ENCODE results near the gene LZTS2.
A peak's percentile ranks its signal among the peaks of the same experiment; 100 is the strongest.

Gene LZTS2

GRCh38 chr10:101055411-101055810 is 55.8 kb downstream of the LZTS2 start:
- Mint-ChIP-seq H3K27ac (no peak overlapping the region), H3K36me3 (peaks cover 21% of the 10 kb centered on the region)

DNA sequence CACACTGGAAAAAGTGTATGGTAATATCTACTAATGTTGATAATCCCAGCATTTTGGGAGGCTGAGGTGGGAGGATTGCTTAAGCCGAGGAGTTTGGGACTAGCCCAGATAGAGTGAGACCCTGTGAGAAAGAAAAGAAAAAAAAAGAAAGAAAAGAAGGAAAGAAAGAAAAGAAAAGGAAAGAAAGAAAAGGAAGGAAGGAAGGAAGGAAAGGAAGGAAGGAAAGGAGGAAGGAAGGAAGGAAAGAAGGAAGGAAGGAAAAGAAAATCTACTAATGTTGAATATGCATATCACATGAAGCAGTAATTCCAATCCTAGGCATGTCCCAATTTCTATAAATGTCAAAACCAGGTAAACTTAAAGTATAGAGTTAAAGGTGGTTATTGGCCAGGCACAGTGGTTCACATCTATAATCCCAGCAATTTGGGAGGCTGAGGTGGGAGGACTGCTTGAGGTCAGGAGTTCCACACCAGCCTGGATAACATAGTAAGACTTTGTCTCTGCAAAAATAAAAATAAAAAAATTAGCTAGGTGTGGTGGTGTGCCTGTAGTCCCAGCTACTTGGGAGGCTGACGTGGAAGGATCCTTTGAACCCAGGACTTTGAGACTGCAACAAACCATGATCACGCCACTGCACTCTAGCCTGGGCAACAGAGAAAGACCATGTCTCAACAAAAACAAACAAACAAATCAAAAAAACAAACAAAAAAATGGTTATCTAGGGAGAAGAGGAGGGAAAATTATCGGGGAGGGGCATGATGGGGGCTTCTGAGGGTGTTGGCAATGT is 57.0 kb downstream of the LZTS2 start:
- no peak for ATAC-seq

More at GRCh38 chr10:101055411-101055810, 55.8 kb downstream of the LZTS2 start:
- no peaks in the 10 kb centered on the region for H3K9me3 Mint-ChIP-seq
- DNase-seq (ENCODE audit: low spot score in 2 of 2): no peak
- ATAC-seq: no peak
- peaks cover 19% of the 10 kb centered on the region for H3K4me1 Mint-ChIP-seq
- no peak overlapping the region for H3K4me3 Mint-ChIP-seq

More for the DNA sequence above, 57.0 kb downstream of the LZTS2 start:
- H3K9me3 Mint-ChIP-seq: no peaks in the 10 kb centered on the region
- DNase-seq (ENCODE audit: low spot score in 2 of 2): no peak
- peak overlapping the region; percentile 63 for H3K27ac Mint-ChIP-seq
- H3K4me1 Mint-ChIP-seq: peaks cover 14% of the 10 kb centered on the region
- peaks cover 26% of the 10 kb centered on the region for H3K36me3 Mint-ChIP-seq
- no peak overlapping the region for H3K4me3 Mint-ChIP-seq

Measured in stimulated activated effector memory CD8-positive, alpha-beta T cell treated with anti-CD3 and anti-CD28 coated beads, Interleukin-12 subunit alpha, Interleukin-12 subunit beta, amount 100 ng/mL, for 72 hours (primary cell).